HG02938 (cell line): ENCODE measurements around the gene AFG1L.
"Not testable (repeated sequence)": the region's sequence is repeated elsewhere in the genome, so short reads cannot be mapped to it uniquely, and the experiment has no call there.

ENCODE experiments used
- ATAC-seq: cut with Tn5 transposase; IDR thresholded peaks from one replicate; pipeline ENCODE4 v1.9.1; 2021; ENCODE audit warnings: mild to moderate bottlenecking, moderate library complexity; ENCODE audit not compliant: unreplicated experiment

Gene AFG1L

GRCh38 chr6:108407904-108408827 is 113.3 kb downstream of the AFG1L start:
- ATAC-seq = no peak

GRCh38 chr6:108408861-108409260 is 114.0 kb downstream of the AFG1L start:
- no peak for ATAC-seq

- ATAC-seq = not testable (repeated sequence)
These were observed 121.4 kb downstream of the AFG1L start for GRCh38 chr6:108416047-108416833.

- ATAC-seq = no peak
These were observed 122.2 kb downstream of the AFG1L start for GRCh38 chr6:108417027-108417426.

GRCh38 chr6:108419474-108419873 is 124.6 kb downstream of the AFG1L start:
- no peak for ATAC-seq

GRCh38 chr6:108419934-108420609 is 125.2 kb downstream of the AFG1L start:
- no peak for ATAC-seq

GRCh38 chr6:108421366-108421765 is 126.5 kb downstream of the AFG1L start:
- no peak for ATAC-seq

GRCh38 chr6:108423982-108424705 is 129.3 kb downstream of the AFG1L start:
- ATAC-seq = no peak

GRCh38 chr6:108425428-108425827 is 130.6 kb downstream of the AFG1L start:
- no peak for ATAC-seq

GRCh38 chr6:108432143-108432542 is 137.3 kb downstream of the AFG1L start:
- ATAC-seq = no peak

GRCh38 chr6:108432792-108433191 is 137.9 kb downstream of the AFG1L start:
- ATAC-seq = no peak

- ATAC-seq = no peak
These were observed 139.4 kb downstream of the AFG1L start for GRCh38 chr6:108434222-108434621.

GRCh38 chr6:108435391-108435790 is 140.5 kb downstream of the AFG1L start:
- no peak for ATAC-seq

GRCh38 chr6:108436771-108437170 is 141.9 kb downstream of the AFG1L start:
- no peak for ATAC-seq

- no peak for ATAC-seq
These were observed 143.0 kb downstream of the AFG1L start for GRCh38 chr6:108437821-108438220.

- ATAC-seq = no peak
These were observed 144.1 kb downstream of the AFG1L start for GRCh38 chr6:108438918-108439317.

GRCh38 chr6:108441141-108441540 is 146.3 kb downstream of the AFG1L start:
- ATAC-seq = no peak

- ATAC-seq = no peak
These were observed 148.1 kb downstream of the AFG1L start for GRCh38 chr6:108442770-108443520.

GRCh38 chr6:108446629-108447150 is 151.8 kb downstream of the AFG1L start:
- ATAC-seq = no peak

GRCh38 chr6:108448481-108448880 is 153.6 kb downstream of the AFG1L start:
- ATAC-seq = no peak
